Measurements from ENCODE around the gene RPAP2. TPM values are rescaled to one million over a fixed set of nuclear protein-coding genes. Genes with fewer than 3 reads are reported as not detected.

RPAP2 gene
- total and polyA plus RNA-seq, 10 of the 15 experiments (the other 5 are each of a cell fraction or from before 2014, with no cell fraction given) = 11.4 to 39.5 (median 21.7) TPM

DNA sequence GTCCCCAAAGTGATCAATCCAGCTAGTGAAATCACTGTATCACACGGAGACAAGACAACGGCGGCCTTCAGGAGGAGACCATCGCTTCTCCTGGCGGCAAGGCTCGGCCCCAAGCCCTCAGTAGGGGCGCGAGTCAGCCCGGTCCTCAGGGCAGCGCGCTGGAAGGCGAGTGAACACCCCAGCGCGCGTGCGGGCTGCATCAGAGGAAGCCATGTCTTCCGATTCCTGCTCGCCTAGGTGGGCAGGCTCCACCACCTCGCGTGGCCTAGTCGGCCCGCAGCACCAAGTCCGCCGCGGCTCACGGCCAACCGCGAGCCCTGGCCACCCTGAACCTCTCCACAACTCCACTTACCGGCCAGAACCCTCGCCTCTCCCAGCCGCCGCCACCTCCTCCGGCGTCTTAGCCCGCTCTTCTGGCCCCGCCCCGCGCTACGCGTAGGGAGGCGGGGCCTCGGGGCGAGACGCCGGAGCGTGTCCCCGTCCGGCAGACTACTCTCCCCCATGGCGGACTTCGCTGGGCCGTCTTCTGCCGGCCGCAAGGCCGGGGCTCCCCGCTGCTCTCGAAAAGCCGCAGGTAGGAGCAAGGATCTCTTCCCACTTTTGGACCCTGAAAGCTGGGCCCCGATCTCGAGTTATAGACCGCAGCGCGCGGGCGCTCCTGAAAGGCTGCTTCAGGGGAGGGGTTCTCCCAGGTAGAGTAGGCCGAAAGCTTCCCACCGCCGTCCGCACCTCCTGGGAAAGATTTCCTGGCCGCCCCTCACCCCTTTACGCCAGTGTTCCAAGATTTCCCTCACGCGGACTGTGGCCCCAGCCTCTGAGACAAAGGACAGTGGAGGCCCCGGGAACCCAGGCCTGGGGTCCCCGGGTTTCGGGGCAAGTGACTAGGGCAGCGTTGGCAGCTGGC lies at the start of gene RPAP2, which contains the start of gene GLMN (continued):
- TF ChIP-seq EED (IDR thresholded peaks at IDR 0.05; ENCODE audit: low read depth) = no peak; the same call in 1 of the 2 replicates
- TF ChIP-seq RUNX3 (IDR thresholded peaks at IDR 0.05; ENCODE audit: low read length) = peak; percentile 37
- TF ChIP-seq RBBP5 (conservative IDR thresholded peaks at IDR 0.05) = no peak
- TF ChIP-seq, protein P1, sequence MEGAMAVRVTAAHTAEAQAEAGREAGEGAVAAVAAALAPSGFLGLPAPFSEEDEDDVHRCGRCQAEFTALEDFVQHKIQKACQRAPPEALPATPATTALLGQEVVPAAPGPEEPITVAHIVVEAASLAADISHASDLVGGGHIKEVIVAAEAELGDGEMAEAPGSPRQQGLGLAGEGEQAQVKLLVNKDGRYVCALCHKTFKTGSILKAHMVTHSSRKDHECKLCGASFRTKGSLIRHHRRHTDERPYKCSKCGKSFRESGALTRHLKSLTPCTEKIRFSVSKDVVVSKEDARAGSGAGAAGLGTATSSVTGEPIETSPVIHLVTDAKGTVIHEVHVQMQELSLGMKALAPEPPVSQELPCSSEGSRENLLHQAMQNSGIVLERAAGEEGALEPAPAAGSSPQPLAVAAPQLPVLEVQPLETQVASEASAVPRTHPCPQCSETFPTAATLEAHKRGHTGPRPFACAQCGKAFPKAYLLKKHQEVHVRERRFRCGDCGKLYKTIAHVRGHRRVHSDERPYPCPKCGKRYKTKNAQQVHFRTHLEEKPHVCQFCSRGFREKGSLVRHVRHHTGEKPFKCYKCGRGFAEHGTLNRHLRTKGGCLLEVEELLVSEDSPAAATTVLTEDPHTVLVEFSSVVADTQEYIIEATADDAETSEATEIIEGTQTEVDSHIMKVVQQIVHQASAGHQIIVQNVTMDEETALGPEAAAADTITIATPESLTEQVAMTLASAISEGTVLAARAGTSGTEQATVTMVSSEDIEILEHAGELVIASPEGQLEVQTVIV (IDR thresholded peaks at IDR 0.05; ENCODE audit: borderline replicate concordance, partially characterized antibody) = no peak
- TF ChIP-seq, protein P2, sequence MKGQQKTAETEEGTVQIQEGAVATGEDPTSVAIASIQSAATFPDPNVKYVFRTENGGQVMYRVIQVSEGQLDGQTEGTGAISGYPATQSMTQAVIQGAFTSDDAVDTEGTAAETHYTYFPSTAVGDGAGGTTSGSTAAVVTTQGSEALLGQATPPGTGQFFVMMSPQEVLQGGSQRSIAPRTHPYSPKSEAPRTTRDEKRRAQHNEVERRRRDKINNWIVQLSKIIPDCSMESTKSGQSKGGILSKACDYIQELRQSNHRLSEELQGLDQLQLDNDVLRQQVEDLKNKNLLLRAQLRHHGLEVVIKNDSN (IDR thresholded peaks at IDR 0.05; ENCODE audit: borderline replicate concordance, extremely low read length, insufficient read depth, low read depth, low read length) = no peak
- TF ChIP-seq MTA3 (IDR thresholded peaks at IDR 0.05; ENCODE audit: borderline replicate concordance, low read length) = no peak
- TF ChIP-seq, protein P3, sequence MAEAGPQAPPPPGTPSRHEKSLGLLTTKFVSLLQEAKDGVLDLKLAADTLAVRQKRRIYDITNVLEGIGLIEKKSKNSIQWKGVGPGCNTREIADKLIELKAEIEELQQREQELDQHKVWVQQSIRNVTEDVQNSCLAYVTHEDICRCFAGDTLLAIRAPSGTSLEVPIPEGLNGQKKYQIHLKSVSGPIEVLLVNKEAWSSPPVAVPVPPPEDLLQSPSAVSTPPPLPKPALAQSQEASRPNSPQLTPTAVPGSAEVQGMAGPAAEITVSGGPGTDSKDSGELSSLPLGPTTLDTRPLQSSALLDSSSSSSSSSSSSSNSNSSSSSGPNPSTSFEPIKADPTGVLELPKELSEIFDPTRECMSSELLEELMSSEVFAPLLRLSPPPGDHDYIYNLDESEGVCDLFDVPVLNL (IDR thresholded peaks at IDR 0.05; ENCODE audit: low read depth, low read length) = no peak
- 0 out of 2 replicates have a peak, but pooled peaks have one; percentile 13 for TF ChIP-seq NR2F1 (conservative IDR thresholded peaks at IDR 0.05)
- TF ChIP-seq, protein P4, sequence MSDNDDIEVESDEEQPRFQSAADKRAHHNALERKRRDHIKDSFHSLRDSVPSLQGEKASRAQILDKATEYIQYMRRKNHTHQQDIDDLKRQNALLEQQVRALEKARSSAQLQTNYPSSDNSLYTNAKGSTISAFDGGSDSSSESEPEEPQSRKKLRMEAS (IDR thresholded peaks at IDR 0.05; ENCODE audit: low read depth, low read length) = no peak
- TF ChIP-seq ZNF622 (IDR thresholded peaks at IDR 0.05) = no peak
- no peak for TF ChIP-seq CBX3 (IDR thresholded peaks at IDR 0.05; ENCODE audit: borderline replicate concordance, low read depth)
- TF ChIP-seq POLR2AphosphoS5 (IDR thresholded peaks at IDR 0.05; ENCODE audit: low read length) = peak; percentile 94
- TF ChIP-seq FOS (IDR thresholded peaks at IDR 0.05; ENCODE audit: borderline replicate concordance, extremely low read depth, insufficient read length) = no peak
- TF ChIP-seq CHD2 (IDR thresholded peaks at IDR 0.05; ENCODE audit: borderline replicate concordance, low read depth, low read length) = no peak
- TF ChIP-seq YBX1 (IDR thresholded peaks at IDR 0.05) = no peak
- TF ChIP-seq, protein P5, sequence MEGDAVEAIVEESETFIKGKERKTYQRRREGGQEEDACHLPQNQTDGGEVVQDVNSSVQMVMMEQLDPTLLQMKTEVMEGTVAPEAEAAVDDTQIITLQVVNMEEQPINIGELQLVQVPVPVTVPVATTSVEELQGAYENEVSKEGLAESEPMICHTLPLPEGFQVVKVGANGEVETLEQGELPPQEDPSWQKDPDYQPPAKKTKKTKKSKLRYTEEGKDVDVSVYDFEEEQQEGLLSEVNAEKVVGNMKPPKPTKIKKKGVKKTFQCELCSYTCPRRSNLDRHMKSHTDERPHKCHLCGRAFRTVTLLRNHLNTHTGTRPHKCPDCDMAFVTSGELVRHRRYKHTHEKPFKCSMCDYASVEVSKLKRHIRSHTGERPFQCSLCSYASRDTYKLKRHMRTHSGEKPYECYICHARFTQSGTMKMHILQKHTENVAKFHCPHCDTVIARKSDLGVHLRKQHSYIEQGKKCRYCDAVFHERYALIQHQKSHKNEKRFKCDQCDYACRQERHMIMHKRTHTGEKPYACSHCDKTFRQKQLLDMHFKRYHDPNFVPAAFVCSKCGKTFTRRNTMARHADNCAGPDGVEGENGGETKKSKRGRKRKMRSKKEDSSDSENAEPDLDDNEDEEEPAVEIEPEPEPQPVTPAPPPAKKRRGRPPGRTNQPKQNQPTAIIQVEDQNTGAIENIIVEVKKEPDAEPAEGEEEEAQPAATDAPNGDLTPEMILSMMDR (IDR thresholded peaks at IDR 0.05 in 2 of 3, conservative IDR thresholded peaks at IDR 0.05 in 1 of 3; ENCODE audit: control insufficient read depth in 2 of 3, extremely low read depth in 1 of 3, insufficient read depth in 1 of 3, low read depth in 3 of 3, low read length in 3 of 3) = 0 out of 6 replicates have a peak, but pooled peaks of 1 of the 3 experiments have one; percentile 13
- TF ChIP-seq, protein P6, sequence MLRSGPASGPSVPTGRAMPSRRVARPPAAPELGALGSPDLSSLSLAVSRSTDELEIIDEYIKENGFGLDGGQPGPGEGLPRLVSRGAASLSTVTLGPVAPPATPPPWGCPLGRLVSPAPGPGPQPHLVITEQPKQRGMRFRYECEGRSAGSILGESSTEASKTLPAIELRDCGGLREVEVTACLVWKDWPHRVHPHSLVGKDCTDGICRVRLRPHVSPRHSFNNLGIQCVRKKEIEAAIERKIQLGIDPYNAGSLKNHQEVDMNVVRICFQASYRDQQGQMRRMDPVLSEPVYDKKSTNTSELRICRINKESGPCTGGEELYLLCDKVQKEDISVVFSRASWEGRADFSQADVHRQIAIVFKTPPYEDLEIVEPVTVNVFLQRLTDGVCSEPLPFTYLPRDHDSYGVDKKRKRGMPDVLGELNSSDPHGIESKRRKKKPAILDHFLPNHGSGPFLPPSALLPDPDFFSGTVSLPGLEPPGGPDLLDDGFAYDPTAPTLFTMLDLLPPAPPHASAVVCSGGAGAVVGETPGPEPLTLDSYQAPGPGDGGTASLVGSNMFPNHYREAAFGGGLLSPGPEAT (IDR thresholded peaks at IDR 0.05; ENCODE audit: low read depth) = peak; percentile 33; the same call in 1 of the 2 replicates
- no peak for TF ChIP-seq HDAC2 (IDR thresholded peaks at IDR 0.05)
